HG02623 (cell line): ENCODE results near the gene AP2A2.

Experiments
- ATAC-seq: cut with Tn5 transposase; IDR thresholded peaks from one replicate; pipeline ENCODE4 v1.9.1; 2021; ENCODE audit warnings: moderate library complexity; ENCODE audit not compliant: unreplicated experiment

The AP2A2 gene

GRCh38 chr11:1052133-1053011 is 126.7 kb downstream of the AP2A2 start:
- ATAC-seq = no peak

DNA sequence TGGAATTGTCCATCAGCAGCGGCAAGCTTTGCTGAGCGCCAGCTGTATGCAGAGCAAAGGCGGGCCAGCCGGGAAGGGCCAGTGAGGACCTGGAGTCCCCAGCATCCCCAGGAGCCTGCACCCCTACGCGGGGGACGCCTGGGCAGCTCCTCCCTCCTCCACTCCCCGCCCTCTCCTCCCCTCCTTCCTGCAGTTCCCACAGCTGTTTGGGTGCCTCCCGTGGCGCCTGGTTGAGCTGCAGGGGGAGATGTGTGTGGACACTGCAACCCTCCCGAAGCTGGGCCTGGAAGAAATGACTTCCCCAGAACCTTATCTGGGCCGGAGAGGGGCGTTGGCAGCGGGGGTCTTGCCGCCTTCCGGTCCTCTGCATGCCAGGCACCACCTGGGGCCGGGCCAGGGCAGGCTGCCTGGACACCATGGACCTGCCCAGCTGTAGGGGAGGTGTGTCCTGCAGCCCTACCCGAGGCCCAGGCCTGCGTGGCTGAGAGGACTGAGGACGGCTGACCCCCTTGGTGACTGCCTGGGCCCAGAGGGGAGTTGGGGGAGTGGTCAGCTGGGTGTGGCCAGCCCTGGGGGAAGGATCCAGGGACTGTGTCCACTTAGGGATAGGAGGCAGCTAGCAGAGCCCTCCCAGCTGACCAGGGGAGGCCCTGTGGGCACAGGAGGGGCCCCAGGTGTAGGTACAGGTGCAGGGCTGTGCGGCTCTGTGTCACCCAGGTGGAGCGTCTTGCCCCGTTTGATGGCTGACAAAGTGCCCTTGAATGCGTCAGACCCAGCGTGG is 127.6 kb downstream of the AP2A2 start:
- no peak for ATAC-seq

DNA sequence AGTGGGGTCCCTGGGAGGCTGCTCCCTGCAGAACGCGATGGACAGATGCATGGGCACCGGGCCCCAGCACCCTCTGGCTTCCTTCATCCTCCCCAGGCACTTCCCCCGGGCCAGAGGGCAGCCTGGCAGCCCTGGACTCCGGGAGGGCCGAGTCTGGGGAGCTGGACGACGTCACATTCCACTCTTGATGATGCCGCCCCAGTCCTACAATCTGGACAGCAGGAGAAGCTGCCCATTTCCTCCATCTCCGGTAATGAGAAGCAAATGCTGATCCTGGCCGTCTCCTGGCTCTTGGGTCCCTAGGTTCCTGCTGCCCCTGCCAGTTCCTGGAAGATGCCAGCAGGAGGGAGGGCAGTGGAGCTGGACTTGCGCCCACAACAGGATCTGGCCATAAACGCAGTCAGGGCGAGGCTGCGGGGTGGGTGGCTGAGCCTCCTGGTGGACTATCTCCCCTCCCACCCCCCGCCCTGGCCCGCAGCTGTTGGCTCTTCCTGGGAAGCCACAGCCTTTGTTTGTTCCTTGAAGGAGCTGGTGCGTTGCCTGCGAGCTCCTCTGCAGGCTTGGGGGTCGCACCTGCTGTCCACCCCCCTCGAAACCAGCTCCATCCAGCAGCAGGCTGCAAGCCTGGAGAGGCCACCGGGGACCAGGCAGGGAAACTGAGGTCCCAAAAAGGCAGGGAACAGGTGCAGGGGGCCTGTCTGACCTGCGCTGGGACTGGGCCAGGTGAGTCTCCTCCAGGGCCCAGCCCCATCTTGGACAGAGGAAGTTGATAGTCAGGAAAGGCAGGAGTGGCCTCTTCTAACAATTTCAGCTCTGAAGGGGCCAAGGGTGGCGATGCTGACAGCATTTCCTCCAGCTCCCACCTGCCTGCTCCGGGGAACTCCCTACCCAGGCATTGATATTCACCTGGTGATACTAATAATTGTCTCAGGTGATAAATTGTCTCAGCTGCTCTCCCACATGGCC is 128.8 kb downstream of the AP2A2 start:
- ATAC-seq = no peak

GRCh38 chr11:1055109-1055703 is 129.5 kb downstream of the AP2A2 start:
- ATAC-seq = no peak

- no peak for ATAC-seq
Observed at GRCh38 chr11:1055990-1056771, 130.5 kb downstream of the AP2A2 start.

DNA sequence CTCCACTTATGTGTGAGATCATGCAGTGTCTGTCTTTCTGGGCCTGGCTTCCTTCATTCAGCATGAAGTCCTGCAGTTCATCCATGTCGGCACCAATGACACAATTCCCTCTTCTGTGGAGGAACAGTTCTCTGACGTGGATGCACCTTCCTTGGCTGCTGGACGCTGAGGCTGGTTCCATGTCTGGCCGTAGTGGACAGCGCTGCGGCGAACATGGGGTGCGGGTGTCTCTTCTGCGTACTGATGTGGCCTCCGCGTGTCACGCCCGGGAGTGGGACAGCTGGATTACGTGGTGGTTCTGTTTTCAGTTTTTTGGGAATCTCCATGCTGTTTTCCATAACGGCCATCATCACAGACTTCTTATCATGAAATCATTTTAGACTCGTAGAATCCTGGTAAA is 132.1 kb downstream of the AP2A2 start:
- no peak for ATAC-seq

GRCh38 chr11:1059759-1060158 is 134.1 kb downstream of the AP2A2 start:
- ATAC-seq = no peak

DNA sequence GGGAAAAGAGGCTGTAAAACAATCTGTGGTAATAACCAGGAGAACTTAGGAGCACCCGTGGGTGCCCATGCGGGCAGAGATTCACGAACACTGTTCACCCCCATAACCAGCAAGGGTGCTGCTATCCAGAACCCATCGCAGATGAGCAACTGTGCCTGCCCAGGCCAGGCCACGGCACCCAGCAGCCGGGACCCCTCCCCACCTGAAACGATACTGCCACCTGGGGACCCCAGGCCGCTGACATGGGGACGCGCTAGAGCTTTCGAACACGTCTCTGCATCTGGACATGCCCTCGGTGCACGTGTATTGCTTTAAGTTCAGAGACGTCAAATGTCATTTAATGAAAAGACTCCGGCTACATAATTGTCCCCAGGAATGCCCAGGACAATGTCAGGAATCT is 134.7 kb downstream of the AP2A2 start:
- ATAC-seq = no peak

- ATAC-seq = no peak
Observed at GRCh38 chr11:1060852-1061616, 135.4 kb downstream of the AP2A2 start.
